ENCODE measurements around the gene NINJ1.

DNA sequence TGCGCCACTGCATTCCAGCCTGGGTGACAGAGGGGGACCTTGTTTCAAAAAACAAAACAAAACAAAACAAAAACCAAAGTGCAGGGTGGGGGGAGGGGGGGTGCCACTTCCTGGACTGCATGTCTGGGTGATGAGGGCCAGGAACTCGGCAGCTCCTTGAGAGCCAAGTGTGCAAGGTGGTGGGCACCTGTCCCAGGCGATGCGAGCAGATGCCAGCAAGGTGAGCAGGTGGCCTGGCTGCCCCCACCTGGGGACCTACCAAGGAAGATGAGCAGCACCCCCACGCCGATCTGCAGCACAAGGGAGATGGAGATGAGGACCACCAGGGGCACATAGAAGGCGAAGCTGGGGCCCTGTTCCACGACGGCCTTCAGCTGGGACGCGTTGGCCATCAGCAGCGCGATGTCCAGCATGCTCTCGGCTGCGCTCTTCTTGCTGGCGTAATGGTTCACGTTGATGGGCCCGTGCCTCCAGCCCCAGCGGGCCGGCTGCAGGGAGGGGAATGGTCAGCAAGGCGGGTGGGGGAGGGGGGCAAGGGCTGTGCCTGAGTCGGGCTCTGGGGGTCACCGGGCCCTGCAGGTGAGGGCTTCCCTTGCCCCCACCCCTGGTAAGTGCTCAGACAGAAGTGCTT lies 7.8 kb downstream of the NINJ1 start:
- TF ChIP-seq CTCF (IDR thresholded peaks at IDR 0.05) (no peak), POLR2A (IDR thresholded peaks at IDR 0.05) (no peak)
